K562 (cell line): ENCODE data around the gene ETV4. TPM values are rescaled to one million over a fixed set of nuclear protein-coding genes. Genes with fewer than 3 reads are reported as not detected.
A peak's percentile ranks its signal among the peaks of the same experiment; 100 is the strongest.

Experiments used
- CEBPB ChIP-seq: fragments of 450-650 bp; IDR thresholded peaks from 2 replicates; pipeline ENCODE4 v1.6.1; 2016; ENCODE audit warnings: missing genetic modification characterization, missing compliant biosample characterization
- CHD1 ChIP-seq: fragments of 200-600 bp; sonication (generic); IDR thresholded peaks from one replicate; pipeline ENCODE4 v1.6.1; 2012; ENCODE audit warnings: mild to moderate bottlenecking, moderate library complexity, low read length, inconsistent platforms
- CHD4 ChIP-seq: fragments of 200-600 bp; sonication (generic); IDR thresholded peaks from 3 replicates; pipeline ENCODE4 v1.6.1; 2012; ENCODE audit warnings: low read depth, mild to moderate bottlenecking, mixed read lengths, low read length, inconsistent platforms; ENCODE audit not compliant: insufficient read depth, insufficient replicate concordance, poor library complexity, severe bottlenecking
- DPF2 ChIP-seq: fragments of 450-650 bp; IDR thresholded peaks from 2 replicates; pipeline ENCODE4 v1.6.1; 2016
- EHMT2 ChIP-seq: fragments of 450-650 bp; IDR thresholded peaks from 2 replicates; pipeline ENCODE4 v1.6.1; 2018; ENCODE audit warnings: antibody characterized with exemption
- ESRRA ChIP-seq: fragments of 450-650 bp; IDR thresholded peaks from 2 replicates; pipeline ENCODE4 v1.6.1; 2014; ENCODE audit warnings: low read depth, mild to moderate bottlenecking, moderate library complexity, borderline replicate concordance
- FOXJ2 ChIP-seq: fragments of 200-800 bp; sonication (Bioruptor generic); IDR thresholded peaks from 2 replicates; pipeline ENCODE4 v1.6.1; 2016; ENCODE audit warnings: missing genetic modification characterization, missing compliant biosample characterization
- MBD2 ChIP-seq: sonication (generic); IDR thresholded peaks from 2 replicates; pipeline ENCODE4 v1.6.1; 2016; ENCODE audit warnings: low read depth, borderline replicate concordance
- PML ChIP-seq: IDR thresholded peaks from 2 replicates; pipeline ENCODE4 v1.6.1; 2012; ENCODE audit warnings: low read length, inconsistent platforms
- POU5F1 ChIP-seq: fragments of 150-350 bp; IDR thresholded peaks from 2 replicates; pipeline ENCODE4 v1.6.1; 2014; ENCODE audit warnings: borderline replicate concordance, low read length, low read depth, mild to moderate bottlenecking; ENCODE audit not compliant: partially characterized antibody
- STAG1 ChIP-seq: sonication (generic); formaldehyde crosslinking; IDR thresholded peaks from 2 replicates; pipeline ENCODE4 v1.5.0; 2020; ENCODE audit warnings: missing genetic modification reagents, borderline replicate concordance
- TCF7 ChIP-seq: sonication (generic); IDR thresholded peaks from 2 replicates; pipeline ENCODE4 v1.6.1; 2016; ENCODE audit warnings: antibody characterized with exemption, borderline replicate concordance
- TRIM24 ChIP-seq, 2 experiments: fragments of 450-650 bp; IDR thresholded peaks; 2 replicates each; pipeline ENCODE4 v1.6.1; 2016
- ZNF124 ChIP-seq: sonication (generic); formaldehyde crosslinking; IDR thresholded peaks from 2 replicates; pipeline ENCODE4 v1.8.1; 2022; ENCODE audit warnings: missing genetic modification reagents
- ZNF146 ChIP-seq: IDR thresholded peaks from one replicate; pipeline ENCODE4 v1.6.1; 2018; ENCODE audit warnings: missing compliant biosample characterization; ENCODE audit not compliant: unreplicated experiment
- ZNF217 ChIP-seq: sonication (generic); formaldehyde crosslinking; IDR thresholded peaks from 2 replicates; pipeline ENCODE4 v1.8.0; 2022; ENCODE audit warnings: mild to moderate bottlenecking, missing genetic modification reagents
- ZNF584 ChIP-seq: fragments of 200-800 bp; sonication (Bioruptor generic); IDR thresholded peaks from 2 replicates; pipeline ENCODE4 v1.6.1; 2016; ENCODE audit warnings: low read depth, mild to moderate bottlenecking, missing genetic modification characterization, missing compliant biosample characterization
- ZZZ3 ChIP-seq: fragments of 450-650 bp; IDR thresholded peaks from 2 replicates; pipeline ENCODE4 v1.6.1; 2016; ENCODE audit warnings: antibody characterized with exemption, mild to moderate bottlenecking, moderate library complexity
- polyA plus RNA-seq, 8 experiments: library from polyadenylated mRNA; depleted of rRNA in 4 of 8; stranded (reverse) in 5 of 8; unstranded in 3 of 8; fragments of >200 nt; fragmentation: Nextera tagmentation in 2 of 8; fragmentation: Illumina TruSeq in 1 of 8; extraction: Ambion mirVana in 2 of 8; extraction: Trizol in 1 of 8; gene quantifications; 2 replicates each; pipeline versions ENCODE4 v1.2.1 to v1.2.3, GENCODE V29; 2011 to 2014; ENCODE audit warnings: inconsistent platforms in 1 of 8, missing spikeins in 1 of 8
- total RNA-seq, 7 experiments: library from RNA; depleted of rRNA in 6 of 7; stranded (reverse); fragments of >200 nt in 6 of 7; fragmentation: Illumina TruSeq in 2 of 7; extraction: Trizol in 2 of 7; gene quantifications; 2 replicates each; pipeline versions ENCODE4 v1.2.1 to v1.2.3, GENCODE V29; 2011 to 2021; ENCODE audit warnings: low replicate concordance in 1 of 7
- TF ChIP-seq, protein P1 (sequence below): sonication (generic); formaldehyde crosslinking; IDR thresholded peaks from 2 replicates; pipeline ENCODE4 v1.8.0; 2022; ENCODE audit warnings: mild to moderate bottlenecking, missing genetic modification reagents
- TF ChIP-seq, protein P2 (sequence below): fragments of 450-650 bp; IDR thresholded peaks from 2 replicates; pipeline ENCODE4 v1.6.1; 2016; ENCODE audit warnings: low read depth, mild to moderate bottlenecking, moderate library complexity
- TF ChIP-seq, protein P3 (sequence below): fragments of 450-650 bp; formaldehyde crosslinking; IDR thresholded peaks from 2 replicates; pipeline ENCODE4 v1.4.0; 2020; ENCODE audit warnings: mild to moderate bottlenecking, moderate library complexity
- TF ChIP-seq, protein P4 (sequence below): fragments of 250-450 bp; sonication (Bioruptor Pico); IDR thresholded peaks from 2 replicates; pipeline ENCODE4 v1.4.0; 2020
- TF ChIP-seq, protein P5 (sequence below): sonication (generic); formaldehyde crosslinking; IDR thresholded peaks from 2 replicates; pipeline ENCODE4 v1.8.1; 2023; ENCODE audit warnings: mild to moderate bottlenecking, missing genetic modification reagents

The ETV4 gene
- total and polyA plus RNA-seq, 9 of the 15 experiments (the other 6 are each of a cell fraction or from before 2014, with no cell fraction given): 5.5 to 66.3 (median 28.2) TPM

DNA sequence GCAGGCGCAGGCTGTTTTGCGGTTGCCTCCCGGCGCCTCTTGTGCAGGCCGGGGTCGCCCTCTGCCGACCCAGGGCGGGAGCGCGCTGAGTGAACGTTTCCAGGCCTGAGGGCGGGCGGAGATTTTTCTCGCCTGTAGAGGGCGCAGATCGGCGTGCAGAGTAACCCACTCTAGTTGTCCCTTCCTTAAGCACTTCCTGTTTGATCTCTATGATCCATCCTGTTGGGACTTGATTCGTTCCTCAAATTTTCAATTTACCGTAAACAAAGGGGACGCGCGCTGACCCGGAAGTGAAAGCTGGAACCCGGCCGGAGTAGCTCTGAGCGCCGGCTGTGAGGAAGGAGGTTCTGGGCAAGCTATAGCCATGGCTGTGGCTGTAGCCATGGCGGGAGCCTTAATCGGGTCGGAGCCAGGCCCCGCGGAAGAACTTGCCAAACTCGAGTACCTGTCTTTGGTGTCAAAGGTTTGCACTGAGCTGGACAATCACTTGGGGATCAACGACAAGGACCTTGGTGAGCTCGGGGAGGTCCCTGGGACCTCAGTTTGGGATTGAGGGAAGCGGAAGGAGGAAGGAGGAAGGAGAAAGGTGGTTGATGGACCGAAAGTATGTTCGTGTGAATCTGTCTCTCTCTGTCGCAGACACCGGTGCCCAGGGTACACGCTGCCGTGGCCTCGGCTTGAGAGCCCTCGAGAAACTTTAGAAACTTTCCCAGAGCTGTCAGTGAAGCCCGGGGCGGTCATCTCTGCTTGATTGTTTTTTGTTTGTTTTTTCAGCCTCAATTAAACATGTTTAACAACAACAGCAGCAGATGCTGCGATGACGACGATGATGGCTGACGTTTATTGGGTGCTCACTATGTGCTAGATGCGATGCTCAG, 62.2 kb downstream of the ETV4 start, which contains the start of gene DHX8 (continued):
- TF ChIP-seq, protein P1, sequence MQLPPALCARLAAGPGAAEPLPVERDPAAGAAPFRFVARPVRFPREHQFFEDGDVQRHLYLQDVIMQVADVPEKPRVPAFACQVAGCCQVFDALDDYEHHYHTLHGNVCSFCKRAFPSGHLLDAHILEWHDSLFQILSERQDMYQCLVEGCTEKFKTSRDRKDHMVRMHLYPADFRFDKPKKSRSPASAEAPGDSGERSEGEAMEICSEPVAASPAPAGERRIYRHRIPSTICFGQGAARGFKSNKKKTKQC (CRISPR knock-in tag): no peak
- TF ChIP-seq, protein P2, sequence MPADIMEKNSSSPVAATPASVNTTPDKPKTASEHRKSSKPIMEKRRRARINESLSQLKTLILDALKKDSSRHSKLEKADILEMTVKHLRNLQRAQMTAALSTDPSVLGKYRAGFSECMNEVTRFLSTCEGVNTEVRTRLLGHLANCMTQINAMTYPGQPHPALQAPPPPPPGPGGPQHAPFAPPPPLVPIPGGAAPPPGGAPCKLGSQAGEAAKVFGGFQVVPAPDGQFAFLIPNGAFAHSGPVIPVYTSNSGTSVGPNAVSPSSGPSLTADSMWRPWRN: peak; percentile 61; the same call in 1 of the 2 replicates
- TF ChIP-seq EHMT2: 0 out of 2 replicates have a peak, but pooled peaks have one; percentile 52
- TF ChIP-seq MBD2: peak; percentile 77
- TF ChIP-seq PML: peak; percentile 81; the same call in 1 of the 2 replicates
- no peak for TF ChIP-seq ZNF124 (CRISPR knock-in tag)
- TF ChIP-seq ZNF217: no peak
- peak; percentile 87 for TF ChIP-seq FOXJ2 (tag)
- TF ChIP-seq STAG1 (CRISPR knock-in tag): peak; percentile 97
- peak; percentile 83; the same call in 1 of the 2 replicates for TF ChIP-seq ZZZ3
- no peak for TF ChIP-seq CEBPB (tag)
- TF ChIP-seq ZNF584: no peak
- TF ChIP-seq, protein P3, sequence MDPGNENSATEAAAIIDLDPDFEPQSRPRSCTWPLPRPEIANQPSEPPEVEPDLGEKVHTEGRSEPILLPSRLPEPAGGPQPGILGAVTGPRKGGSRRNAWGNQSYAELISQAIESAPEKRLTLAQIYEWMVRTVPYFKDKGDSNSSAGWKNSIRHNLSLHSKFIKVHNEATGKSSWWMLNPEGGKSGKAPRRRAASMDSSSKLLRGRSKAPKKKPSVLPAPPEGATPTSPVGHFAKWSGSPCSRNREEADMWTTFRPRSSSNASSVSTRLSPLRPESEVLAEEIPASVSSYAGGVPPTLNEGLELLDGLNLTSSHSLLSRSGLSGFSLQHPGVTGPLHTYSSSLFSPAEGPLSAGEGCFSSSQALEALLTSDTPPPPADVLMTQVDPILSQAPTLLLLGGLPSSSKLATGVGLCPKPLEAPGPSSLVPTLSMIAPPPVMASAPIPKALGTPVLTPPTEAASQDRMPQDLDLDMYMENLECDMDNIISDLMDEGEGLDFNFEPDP: no peak
- TF ChIP-seq, protein P4, sequence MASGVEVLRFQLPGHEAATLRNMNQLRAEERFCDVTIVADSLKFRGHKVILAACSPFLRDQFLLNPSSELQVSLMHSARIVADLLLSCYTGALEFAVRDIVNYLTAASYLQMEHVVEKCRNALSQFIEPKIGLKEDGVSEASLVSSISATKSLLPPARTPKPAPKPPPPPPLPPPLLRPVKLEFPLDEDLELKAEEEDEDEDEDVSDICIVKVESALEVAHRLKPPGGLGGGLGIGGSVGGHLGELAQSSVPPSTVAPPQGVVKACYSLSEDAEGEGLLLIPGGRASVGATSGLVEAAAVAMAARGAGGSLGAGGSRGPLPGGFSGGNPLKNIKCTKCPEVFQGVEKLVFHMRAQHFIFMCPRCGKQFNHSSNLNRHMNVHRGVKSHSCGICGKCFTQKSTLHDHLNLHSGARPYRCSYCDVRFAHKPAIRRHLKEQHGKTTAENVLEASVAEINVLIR (CRISPR knock-in tag): no peak
- TF ChIP-seq CHD1: no peak
- TF ChIP-seq, protein P5, sequence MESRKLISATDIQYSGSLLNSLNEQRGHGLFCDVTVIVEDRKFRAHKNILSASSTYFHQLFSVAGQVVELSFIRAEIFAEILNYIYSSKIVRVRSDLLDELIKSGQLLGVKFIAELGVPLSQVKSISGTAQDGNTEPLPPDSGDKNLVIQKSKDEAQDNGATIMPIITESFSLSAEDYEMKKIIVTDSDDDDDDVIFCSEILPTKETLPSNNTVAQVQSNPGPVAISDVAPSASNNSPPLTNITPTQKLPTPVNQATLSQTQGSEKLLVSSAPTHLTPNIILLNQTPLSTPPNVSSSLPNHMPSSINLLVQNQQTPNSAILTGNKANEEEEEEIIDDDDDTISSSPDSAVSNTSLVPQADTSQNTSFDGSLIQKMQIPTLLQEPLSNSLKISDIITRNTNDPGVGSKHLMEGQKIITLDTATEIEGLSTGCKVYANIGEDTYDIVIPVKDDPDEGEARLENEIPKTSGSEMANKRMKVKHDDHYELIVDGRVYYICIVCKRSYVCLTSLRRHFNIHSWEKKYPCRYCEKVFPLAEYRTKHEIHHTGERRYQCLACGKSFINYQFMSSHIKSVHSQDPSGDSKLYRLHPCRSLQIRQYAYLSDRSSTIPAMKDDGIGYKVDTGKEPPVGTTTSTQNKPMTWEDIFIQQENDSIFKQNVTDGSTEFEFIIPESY: peak; percentile 93
- no peak for TF ChIP-seq DPF2
- TF ChIP-seq CHD4: no peak
- TF ChIP-seq TRIM24 (IDR thresholded peaks at IDR 0.05): peak in 1 of 2 experiments; percentile 54; a peak in 1 of 4 replicates
- peak; percentile 91; the same call in 1 of the 2 replicates for TF ChIP-seq ESRRA
- peak; percentile 64 for TF ChIP-seq POU5F1
- no peak for TF ChIP-seq ZNF146 (CRISPR knock-in tag)
- TF ChIP-seq TCF7: peak; percentile 63; the same call in 1 of the 2 replicates
